Measurements from ENCODE around the gene TASP1.

Gene TASP1

DNA sequence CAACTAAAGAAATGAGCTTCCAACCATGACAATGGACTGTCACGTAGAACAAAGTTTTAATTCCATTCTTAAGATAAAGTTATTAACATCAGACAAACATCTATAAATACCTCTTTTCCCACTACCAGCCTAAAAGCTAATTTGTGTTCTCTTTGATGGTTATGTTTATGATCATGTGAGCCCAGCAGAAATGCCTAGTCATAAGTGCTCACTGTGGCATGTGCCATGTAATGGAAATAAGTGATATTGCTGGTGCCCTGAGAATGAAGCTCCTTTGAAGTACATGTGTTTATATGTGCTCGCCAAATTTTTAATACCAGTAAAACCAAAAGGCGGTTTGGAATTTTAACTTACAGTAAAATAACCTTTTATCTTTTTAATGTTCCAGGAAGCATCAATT lies 211.9 kb downstream of the TASP1 start:
- DNase-seq, result no peak

DNA sequence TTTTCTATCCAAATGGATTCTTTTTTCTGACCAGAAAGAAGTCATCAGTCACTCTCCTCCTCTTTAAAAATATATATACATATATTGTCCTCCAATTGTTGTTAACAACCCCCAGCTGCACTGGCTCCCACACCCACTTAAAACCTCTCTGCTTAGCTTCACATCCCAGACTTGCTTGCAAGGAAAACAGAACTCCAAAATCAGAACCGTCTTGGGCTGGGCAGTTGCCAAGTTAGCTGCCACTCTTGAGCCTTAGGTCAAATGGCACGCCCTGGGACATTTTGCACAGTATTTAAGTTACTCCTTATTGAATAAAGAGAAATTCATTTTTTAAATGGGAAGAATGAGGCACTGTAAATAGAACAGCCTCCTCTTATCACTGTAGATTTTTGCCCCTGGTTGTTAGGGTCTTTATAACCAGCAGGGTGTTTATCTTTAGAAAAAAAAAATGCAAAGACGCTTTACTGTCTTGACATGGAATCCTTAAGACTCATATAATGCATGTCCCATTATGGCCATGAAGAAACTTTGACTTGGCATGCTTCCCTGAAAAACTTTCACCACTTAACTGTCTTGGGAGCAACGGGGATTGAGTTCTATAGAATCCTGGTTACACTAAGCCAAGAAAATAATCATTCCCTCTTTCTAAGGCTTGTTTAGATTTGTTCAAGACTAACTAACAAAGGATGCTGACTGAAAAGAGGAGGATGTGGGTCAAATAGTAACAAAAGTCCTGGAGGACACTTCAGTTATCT lies 213.2 kb downstream of the TASP1 start:
- no peak for DNase-seq

DNA sequence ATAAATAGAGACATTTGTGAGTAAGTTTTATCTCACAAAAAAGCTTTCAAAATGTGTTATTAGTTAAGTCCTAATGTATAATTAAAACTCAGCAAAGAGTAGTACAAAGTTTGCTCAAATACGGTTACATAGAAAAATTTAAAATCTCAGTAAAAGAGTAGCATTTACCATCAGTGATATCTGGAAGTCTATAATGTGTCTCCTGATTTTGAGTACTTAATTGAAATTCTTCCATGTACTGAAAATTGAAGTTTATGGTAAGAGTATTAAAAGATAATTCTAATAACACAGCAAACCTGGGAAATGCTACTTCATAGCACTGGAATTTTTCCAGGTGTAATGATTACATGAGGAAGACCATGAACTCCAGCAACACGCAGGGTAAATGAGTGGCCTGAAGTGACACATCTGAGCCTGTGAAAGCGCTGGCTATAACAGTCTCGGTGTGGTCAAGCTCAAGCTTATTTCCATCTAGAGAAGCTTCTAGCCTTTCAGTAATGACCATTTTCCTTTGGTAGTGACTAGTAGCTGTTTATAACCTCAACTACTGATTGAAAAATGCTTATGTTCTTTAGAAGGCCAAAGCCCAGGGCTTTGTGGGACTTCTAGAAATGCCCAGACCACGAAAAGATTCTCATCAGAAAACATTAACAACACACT lies 214.4 kb downstream of the TASP1 start:
- DNase-seq, result no peak

DNA sequence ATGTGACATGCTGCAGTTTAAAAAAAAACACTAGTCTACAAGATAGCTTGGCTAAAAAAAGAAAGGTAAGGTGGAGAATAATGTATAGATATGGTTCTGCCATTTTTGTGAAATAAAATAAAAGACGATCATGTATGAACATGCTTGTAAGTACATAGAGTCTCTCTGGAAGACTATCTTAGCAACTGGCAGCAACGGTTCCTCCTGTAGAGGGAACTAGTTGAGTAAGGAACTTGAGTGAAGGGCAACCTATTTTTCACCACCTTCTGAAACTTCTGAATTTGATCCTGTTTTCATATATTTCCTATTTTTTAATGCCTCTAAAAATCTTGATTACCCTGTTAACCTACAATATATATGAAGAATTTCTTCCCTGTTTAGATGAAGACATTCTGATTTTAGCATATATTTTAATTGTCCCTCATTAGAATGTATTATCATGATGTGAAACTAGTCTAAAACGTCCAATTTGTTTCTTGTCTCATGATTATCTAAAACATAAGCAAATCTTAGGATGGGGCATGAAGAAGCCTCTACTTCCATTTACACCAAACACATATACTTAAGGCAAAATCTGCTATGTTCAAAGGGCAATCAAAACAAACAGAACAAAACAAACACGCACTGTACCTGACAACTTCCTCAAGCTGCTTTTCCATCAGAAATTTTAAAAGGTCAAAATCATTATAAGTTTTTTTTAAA lies 215.1 kb downstream of the TASP1 start:
- DNase-seq, result no peak

DNA sequence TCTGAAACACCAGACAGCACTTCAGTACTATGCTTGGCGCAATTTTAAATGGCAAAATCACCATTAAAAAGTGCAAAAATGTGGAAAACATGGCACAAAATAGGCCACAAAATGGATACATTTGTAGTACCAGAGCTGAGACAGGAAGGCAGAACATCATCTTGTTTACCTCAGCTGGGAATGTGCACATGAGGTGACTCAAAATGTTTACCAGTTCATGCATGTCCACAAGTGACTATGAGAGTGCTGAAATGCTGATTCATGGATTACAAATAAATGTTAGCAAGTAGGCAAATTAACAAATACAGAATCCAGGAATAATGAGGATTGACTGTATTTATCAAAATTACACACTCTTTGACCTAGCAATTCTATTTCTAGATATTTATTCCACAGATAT lies 216.1 kb downstream of the TASP1 start:
- DNase-seq, result no peak

DNA sequence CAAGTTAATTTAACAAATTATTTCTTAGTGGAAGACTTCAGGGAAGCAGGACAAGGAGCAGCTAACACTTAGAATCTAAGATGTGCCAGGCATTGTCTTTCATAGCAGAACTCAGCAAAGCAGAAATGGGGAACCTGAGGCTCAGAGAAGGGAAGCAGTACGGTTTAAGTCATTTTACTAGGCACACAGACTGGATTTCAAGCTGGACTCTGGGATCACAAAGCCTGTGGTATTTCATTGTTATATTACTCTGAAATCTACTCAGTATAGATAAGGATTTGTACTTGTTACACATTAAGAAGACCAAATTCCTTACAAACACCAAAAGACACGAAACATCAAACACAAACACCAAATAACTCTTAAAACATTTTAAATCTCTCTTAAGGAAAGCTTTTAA lies 218.1 kb downstream of the TASP1 start:
- no peak for DNase-seq

DNA sequence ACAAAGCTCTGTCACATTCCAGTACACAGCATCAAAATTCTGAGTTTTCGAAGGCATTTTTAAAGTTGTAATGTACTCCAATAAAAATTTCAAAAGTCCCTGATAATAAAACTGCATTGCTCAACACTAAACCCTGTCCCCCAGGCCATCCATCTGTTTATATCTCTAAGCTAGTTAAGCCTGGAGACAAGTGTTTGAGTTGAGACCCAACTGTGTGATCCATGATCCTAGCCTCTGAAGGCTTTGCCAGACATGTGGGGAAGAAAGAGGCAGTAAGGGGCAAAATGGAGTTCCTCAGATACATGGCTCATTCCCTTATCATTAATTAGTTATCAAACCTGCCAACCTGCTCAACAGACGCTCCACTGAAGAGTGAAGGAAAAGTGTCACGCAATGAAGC lies 219.3 kb downstream of the TASP1 start:
- no peak for DNase-seq

DNA sequence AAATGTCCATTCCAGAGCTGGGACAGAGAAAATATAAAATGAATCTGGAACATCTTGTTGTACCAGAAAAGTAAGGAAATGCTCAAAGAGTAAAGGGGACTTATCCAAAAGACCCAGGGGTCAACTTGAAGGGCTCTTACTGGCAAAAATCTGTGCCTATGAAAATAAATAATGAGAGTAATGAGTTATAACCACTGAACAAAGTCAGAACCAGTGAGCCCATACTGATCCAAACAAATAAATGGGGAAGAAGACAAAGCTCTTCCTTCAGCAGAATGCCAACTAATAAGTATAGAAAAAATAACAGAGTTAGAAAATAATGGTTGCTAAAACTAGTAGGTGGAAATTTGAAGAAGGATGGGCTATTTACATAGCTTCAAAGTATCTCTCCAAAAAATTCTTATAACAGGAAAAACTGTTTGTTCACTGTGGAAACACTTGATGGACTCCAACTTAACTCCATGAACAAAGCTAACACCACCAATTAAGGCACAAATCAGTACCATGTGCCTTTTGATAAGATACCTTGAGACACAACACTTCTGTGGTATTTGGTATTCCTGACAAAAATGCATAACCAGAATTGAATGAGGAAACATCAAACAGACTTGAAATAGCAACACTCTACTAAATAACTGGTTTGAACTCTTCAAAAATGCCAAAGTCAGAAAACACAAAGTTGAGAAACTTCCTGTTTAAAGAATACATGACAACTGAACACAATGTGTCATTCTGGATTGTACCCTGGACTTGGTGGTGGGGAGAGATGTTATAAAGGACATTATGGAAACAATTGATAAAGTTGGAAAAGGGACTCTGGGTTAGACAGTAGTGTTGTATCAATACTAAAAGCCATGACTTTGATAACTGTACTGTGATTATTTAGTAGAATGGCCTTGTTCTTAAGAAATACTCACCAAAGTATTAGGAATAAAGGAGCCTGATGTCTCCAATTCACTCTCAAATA lies 220.2 kb downstream of the TASP1 start:
- no peak for DNase-seq

DNA sequence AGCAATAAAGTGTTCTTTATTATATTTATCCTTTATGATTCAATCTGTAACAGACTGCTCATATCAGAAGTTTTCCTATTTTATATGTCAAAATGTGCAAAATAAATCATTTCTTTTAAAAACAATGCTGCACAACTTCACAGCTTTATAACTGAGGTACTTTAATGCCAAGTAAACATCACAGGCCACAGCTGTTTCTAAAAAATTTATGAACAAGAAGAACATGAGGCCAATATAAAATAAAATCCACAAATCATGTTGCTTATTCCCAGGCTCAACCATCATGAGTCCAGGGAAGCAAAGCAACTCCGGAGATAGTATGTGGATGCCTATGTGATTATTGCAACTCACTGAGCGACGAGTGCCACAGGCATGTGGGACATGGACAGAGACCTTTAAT lies 222.2 kb downstream of the TASP1 start:
- no peak for DNase-seq

DNA sequence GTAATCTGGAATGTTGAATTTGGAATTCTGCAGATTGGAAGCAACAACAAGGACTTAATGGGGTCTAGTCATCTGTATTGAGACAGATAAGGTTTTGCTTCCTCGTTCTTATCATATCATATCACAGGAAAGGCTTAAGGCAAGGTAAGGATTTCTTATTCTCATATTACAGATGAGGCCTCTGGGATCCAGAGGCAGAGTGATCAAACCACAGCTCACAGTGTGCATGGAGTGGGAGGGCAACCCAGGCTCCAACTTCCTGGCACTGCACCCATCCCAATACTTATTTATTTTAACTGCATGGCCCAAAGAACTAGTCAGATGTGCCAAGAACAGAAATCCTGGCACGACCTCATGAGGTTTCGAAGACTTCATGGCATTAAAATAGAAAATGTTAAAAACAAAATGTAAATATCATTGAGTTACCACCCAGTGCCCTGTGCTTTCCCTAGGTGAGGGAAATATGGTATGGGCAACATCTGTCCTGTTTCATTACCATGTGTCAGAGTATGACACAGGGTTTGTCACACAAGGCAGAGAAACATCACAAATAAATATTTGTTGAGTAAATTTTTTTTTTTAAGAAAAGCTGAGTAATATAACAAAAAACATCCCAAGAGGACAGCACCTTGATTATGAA lies 225.8 kb downstream of the TASP1 start:
- DNase-seq, result no peak

DNA sequence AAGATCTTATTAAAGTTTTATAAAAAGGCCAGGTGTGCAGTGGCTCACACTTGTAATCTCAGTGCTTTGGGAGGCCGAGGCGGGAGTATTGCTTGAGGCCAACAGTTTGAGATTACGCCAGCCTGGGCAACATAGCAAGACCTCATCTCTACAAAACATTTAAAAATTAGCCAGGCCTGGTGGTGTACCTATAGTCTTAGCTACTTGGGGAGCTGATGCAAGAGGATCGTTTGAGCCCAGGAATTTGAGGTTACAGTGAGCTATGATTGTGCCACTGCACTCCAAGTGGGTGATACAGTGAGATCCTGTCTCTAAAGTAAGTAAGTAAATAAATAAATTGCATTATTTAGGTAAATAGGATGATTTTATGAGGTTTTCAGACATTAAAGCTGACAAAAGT lies 234.4 kb downstream of the TASP1 start:
- no peak for DNase-seq

DNA sequence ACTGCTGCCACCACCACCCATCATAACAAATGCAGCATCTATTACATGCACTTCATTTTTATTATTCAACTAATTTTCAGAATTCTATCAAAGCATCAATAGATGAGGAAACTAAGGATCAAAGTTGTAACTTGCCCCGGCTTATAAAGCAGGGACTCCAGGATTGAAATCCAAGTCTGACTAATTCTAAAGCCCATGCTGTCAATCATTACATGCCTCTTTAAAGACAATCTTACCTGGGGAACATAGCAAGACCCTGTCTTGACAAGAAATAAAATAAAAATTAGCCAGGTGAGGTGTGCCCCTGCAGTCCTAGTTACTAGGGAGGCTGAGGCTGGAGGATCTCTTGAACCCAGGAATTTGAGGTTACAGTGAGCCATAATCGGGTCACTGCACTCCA lies 235.3 kb downstream of the TASP1 start:
- DNase-seq, result no peak

DNA sequence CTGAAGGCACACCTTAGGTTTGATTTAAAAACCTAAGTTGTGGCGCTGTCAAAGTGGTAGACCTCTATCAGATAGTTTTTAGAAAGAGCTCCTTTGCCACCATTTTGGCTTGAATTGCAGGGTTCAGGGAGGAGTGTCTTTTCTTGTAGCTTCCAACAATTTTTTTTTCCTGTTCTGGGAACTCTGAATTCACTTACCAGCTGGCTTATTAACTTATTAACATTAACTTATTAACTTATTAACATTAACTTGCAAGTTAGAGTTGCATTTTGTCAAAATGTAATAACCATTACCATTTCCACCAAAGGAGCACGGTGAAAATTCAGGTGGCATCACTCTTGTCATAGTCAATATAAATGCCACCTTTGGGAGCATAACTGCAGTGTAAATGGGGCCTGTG lies 235.7 kb downstream of the TASP1 start:
- no peak for DNase-seq

DNA sequence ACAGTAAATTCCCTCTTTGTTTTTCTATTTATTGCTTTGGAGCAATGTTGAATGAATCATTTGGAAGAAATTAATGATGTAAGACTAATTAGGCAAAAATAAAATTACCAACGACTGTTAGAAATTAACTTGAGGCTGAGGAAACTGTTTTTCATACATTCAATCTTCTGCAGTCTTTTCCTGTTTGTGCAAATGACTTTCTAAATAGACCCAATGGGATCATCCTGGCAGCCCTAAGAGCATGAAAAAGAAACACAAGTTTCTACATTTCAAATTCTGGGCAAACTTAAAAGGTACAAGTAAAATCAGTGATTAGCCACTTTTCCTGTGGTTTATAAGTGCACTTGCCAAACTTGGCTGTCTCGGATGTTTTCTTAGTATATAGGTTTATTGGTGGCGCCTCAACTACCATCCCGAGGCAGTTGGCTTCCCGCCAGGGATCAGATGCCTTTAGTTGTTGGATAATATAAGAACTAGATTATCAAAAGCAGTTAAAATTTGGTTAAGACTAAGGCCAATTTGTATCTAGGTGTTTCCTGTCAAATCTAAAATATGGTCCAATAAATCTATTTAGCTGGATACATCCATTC lies 236.5 kb downstream of the TASP1 start:
- no peak for DNase-seq

DNA sequence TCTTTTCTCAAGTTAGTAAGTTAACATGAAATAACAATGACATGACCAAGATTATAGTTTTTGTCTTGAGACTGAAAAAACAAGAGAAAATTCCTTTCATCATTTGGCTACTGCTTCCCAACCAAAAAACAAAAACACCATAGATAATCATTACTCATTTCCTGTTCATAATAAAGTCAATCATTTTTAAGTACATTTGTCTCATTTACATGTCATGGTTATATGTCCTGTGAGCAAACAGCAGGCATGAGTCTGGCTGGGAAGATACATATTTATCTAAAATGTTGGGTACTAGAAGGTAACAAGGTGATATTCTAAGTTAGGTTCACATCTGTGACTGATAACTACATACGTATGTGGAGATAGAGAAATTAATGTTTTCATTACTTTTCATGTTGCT lies 237.1 kb downstream of the TASP1 start:
- no peak for DNase-seq

DNA sequence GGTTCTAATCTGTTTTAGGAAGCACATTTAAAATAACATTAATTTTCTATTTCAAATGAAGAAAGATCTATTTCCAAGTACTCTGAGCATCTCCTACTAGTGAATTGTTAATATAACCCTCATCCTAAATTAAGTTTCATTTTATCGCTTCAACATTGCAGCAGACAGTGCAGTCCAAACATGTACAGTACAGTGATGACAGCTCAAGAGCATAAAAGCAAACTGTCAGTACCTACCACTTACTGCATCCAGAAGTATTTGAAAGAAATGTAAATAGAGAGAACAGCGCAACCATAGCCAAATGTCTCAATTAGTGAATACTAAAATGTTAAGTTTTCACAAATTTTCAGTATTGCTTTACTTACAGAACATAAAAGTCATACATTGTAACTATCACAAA lies 238.3 kb downstream of the TASP1 start:
- no peak for DNase-seq

DNA sequence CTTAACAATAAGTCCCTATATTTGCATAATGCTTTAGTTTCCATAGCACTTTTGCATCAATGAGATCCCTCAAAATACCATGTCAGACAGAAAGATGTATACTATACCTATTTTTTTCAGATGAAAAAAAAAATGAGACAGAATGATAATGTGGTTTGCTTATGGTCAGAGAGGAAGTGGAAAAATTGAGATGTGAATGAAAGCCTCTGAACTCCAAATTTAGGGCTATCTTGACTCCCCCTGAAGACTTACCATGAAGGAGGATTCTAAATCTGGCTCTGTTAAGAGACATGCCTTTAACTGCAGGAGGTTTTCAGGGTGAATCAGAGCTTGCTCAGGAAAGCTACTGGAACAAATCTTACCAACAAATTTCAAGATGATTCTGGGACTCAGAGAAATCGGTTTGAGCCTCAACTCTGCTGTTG lies 241.4 kb downstream of the TASP1 start:
- DNase-seq, result no peak

DNA sequence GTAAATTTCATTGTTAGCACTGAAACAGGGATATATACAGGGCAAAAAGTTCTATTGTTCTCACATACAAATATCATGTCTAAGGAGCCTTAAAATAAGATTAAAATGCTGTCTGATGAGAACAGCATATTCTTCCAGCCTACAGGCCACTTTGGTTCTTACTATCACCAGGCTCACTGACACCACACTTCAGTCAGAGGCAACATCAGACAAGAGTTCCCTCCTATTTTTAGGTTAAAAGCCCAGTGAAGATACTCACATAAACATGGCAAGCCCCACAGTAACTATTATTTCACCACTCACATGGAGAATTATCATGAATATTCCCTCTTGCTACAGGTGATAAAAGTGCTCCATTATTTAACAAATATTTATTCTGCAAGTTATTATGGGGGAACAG lies 241.9 kb downstream of the TASP1 start:
- no peak for DNase-seq

DNA sequence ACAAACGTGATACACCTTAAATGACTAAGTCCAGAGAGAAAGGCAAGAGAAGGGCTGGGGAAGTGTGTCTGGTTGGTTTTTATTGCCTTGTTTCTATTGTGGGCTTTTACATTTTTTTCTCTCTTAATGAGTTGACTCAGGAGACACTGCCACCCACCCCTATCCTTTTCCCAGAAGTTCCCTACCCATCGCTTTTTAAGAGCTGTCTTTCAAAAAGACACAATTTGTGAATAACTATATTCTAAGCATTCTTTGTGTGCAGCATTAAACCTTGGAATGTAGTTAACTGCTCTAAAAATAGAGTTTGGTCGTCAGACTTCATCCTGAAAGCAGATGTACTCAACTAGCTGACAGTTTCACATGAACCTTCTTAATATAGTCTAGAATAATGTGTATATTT lies 242.7 kb downstream of the TASP1 start:
- no peak for DNase-seq

DNA sequence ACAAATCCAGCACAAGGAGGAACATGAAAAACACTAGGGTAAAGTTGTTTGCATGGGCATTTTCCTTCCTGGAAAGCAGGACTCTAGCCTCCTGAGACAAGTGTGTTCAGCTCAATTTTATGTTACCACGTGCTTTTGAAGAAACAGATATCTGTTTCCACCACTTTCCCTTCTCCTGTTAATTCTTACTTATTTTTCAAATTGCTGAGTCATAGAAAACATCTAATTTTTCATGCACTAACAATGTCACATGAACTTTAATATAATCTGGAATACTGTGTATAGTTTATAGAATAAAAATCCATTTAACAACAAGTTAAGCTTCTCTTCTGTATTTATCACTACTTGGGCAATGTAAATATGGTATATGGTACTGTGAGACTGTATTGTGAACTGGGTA lies 243.5 kb downstream of the TASP1 start:
- no peak for DNase-seq

DNA sequence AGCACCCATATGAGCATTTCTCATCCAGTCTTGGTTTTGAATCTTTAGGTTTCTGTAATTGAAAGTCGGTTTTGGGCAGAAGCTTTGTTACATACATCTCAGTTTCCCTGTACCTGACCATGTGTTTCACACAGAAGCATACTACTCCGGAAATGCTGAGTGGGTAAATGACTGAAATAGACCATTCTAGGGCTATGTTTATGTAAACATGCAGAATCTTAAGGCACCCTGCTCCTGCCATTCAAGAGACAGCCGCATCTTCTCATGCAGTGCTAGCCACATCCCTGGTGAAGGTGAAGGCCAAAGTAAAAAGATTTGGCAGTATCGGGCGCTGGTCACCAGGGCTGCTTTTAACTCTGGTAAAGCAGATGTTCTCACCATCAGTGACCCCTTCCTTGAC lies 246.3 kb downstream of the TASP1 start:
- no peak for DNase-seq

DNA sequence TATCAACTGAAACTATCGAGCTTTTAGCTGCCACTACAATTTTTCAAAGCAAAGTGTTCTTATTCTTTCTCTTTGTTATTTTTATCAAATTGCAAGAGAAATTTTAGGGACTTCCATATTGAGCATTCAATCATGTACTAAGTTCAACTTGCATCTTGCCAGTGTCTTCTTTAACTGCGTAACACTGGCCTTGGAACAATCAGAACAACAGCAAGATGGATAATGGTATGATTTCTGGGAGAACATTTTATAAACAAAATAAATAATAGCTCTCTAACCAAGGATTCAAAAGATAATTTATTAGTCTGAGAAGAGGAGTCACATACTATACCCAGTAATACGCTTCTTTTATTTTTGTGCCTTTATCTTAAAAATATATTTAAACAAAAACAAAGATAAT lies 249.6 kb downstream of the TASP1 start:
- DNase-seq, result no peak
